Activated CD4-positive, alpha-beta T cell treated with anti-CD3 and anti-CD28 coated beads for 36 hours (primary cell): Measurements from ENCODE around the gene TSHZ3. TPM values are rescaled to one million over a fixed set of nuclear protein-coding genes. Genes with fewer than 3 reads are reported as not detected.

ENCODE experiments used
- ATAC-seq: fragments of 200-7000 bp; cut with Tn5 transposase; one replicate; pipeline ENCODE4 v1.10.0; 2021; ENCODE audit warnings: mild to moderate bottlenecking, moderate library complexity
- CTCF ChIA-PET: fragments of 350-600 bp; sonication (Branson Sonifier 250); formaldehyde crosslinking; loops from one replicate; lab custom pipeline; 2021; ENCODE audit warnings: antibody characterized with exemption; lab: Charles Lee
- POLR2A ChIA-PET: fragments of 350-600 bp; sonication (Branson Sonifier 250); formaldehyde crosslinking; loops from one replicate; lab custom pipeline; 2021; ENCODE audit warnings: antibody characterized with exemption, inconsistent platforms; lab: Charles Lee
- DNase-seq: peaks from one replicate; pipeline ENCODE4 v3.0.0-alpha.2; 2020
- H3K27ac Mint-ChIP-seq: one replicate; pipeline ENCODE4 v1.8.0; 2021; ENCODE audit warnings: mixed read lengths
- H3K27me3 Mint-ChIP-seq: one replicate; pipeline ENCODE4 v1.8.0; 2021; ENCODE audit warnings: mixed read lengths
- H3K36me3 Mint-ChIP-seq: one replicate; pipeline ENCODE4 v1.8.0; 2021; ENCODE audit warnings: low read depth, mixed read lengths
- H3K4me1 Mint-ChIP-seq: one replicate; pipeline ENCODE4 v1.8.0; 2021; ENCODE audit warnings: mixed read lengths
- H3K4me3 Mint-ChIP-seq: one replicate; pipeline ENCODE4 v1.8.0; 2021; ENCODE audit warnings: mild to moderate bottlenecking, moderate library complexity, mixed read lengths
- H3K9me3 Mint-ChIP-seq: one replicate; pipeline ENCODE4 v1.8.0; 2021; ENCODE audit warnings: low read depth, mixed read lengths
- intact Hi-C, 2 experiments: fragments of 100-400 bp; cut with DNase I in 1 of 2; cut with micrococcal nuclease in 1 of 2; formaldehyde crosslinking; loops; one replicate each; pipeline versions ENCODE4 v1.14.2 to v1.15.1; 2022 to 2024; cut with DNase I, micrococcal nuclease
- total RNA-seq, 2 experiments: library from RNA; stranded (reverse); gene quantifications; one replicate each; pipeline ENCODE4 v1.2.3, GENCODE V29; 2021

TSHZ3 gene
- total RNA-seq, 2 experiments from 2014 or later = 0.85 to 1.6 TPM

GRCh38 chr19:31255831-31256592 is 93.2 kb downstream of the TSHZ3 start:
- H3K4me3 Mint-ChIP-seq = no peak overlapping the region
- intact Hi-C loops = no loop called here
- no peaks in the 10 kb centered on the region for H3K4me1 Mint-ChIP-seq
- ChIA-PET CTCF (no interaction called here), POLR2A (no interaction called here)
- no peak overlapping the region for H3K27ac Mint-ChIP-seq
- ATAC-seq = no peak
- no peaks in the 10 kb centered on the region for H3K9me3 Mint-ChIP-seq
- no peaks in the 10 kb centered on the region for H3K36me3 Mint-ChIP-seq
- peaks cover 10% of the 10 kb centered on the region for H3K27me3 Mint-ChIP-seq
- no peak for DNase-seq

GRCh38 chr19:31255174-31255799 is 93.9 kb downstream of the TSHZ3 start:
- no peak for DNase-seq
- POLR2A ChIA-PET = no interaction called here
- CTCF ChIA-PET = no interaction called here
- intact Hi-C loops = no loop called here
- H3K4me1 Mint-ChIP-seq = no peaks in the 10 kb centered on the region
- no peak for ATAC-seq
- no peak overlapping the region for H3K27ac Mint-ChIP-seq
- H3K4me3 Mint-ChIP-seq = no peak overlapping the region
- no peaks in the 10 kb centered on the region for H3K9me3 Mint-ChIP-seq
- no peaks in the 10 kb centered on the region for H3K36me3 Mint-ChIP-seq
- H3K27me3 Mint-ChIP-seq = peaks cover 7% of the 10 kb centered on the region

- H3K9me3 Mint-ChIP-seq = no peaks in the 10 kb centered on the region
- H3K36me3 Mint-ChIP-seq = no peaks in the 10 kb centered on the region
- CTCF ChIA-PET = no interaction called here
- ATAC-seq (no peak), DNase-seq (no peak)
- H3K4me3 Mint-ChIP-seq = no peak overlapping the region
- intact Hi-C loops = no loop called here
- H3K27ac Mint-ChIP-seq = no peak overlapping the region
- POLR2A ChIA-PET = no interaction called here
- H3K27me3 Mint-ChIP-seq = peaks cover 2% of the 10 kb centered on the region
- H3K4me1 Mint-ChIP-seq = no peaks in the 10 kb centered on the region
Measured at GRCh38 chr19:31254611-31255010, 94.6 kb downstream of the TSHZ3 start.

GRCh38 chr19:31254180-31254551 is 95.1 kb downstream of the TSHZ3 start:
- no peaks in the 10 kb centered on the region for H3K9me3 Mint-ChIP-seq
- H3K27me3 Mint-ChIP-seq = peaks cover 2% of the 10 kb centered on the region
- intact Hi-C loops = no loop called here
- no peak for DNase-seq
- ChIA-PET POLR2A (no interaction called here), CTCF (no interaction called here)
- H3K27ac Mint-ChIP-seq = no peak overlapping the region
- no peaks in the 10 kb centered on the region for H3K4me1 Mint-ChIP-seq
- no peak overlapping the region for H3K4me3 Mint-ChIP-seq
- H3K36me3 Mint-ChIP-seq = no peaks in the 10 kb centered on the region
- ATAC-seq = no peak

- ChIA-PET CTCF (no interaction called here), POLR2A (no interaction called here)
Measured at GRCh38 chr19:31253526-31254179, 95.6 kb downstream of the TSHZ3 start.

GRCh38 chr19:31252441-31252840 is 96.8 kb downstream of the TSHZ3 start:
- peaks cover 7% of the 10 kb centered on the region for H3K27me3 Mint-ChIP-seq
- no peak for DNase-seq
- ChIA-PET CTCF (interaction anchor here (0.5 kb wide), 1 partner anchor 34 kb away, joined by 3 read pairs; no protein-coding TSS in a partner anchor), POLR2A (no interaction called here)
- intact Hi-C loops = no loop called here
- no peak overlapping the region for H3K4me3 Mint-ChIP-seq
- ATAC-seq = no peak
- H3K36me3 Mint-ChIP-seq = no peaks in the 10 kb centered on the region
- H3K4me1 Mint-ChIP-seq = no peaks in the 10 kb centered on the region
- H3K27ac Mint-ChIP-seq = no peak overlapping the region
- H3K9me3 Mint-ChIP-seq = no peaks in the 10 kb centered on the region

More at GRCh38 chr19:31253526-31254179, 95.6 kb downstream of the TSHZ3 start:
- no peaks in the 10 kb centered on the region for H3K9me3 Mint-ChIP-seq
- H3K36me3 Mint-ChIP-seq = no peaks in the 10 kb centered on the region
- DNase-seq = no peak
- no peak overlapping the region for H3K27ac Mint-ChIP-seq
- H3K4me1 Mint-ChIP-seq = no peaks in the 10 kb centered on the region
- H3K27me3 Mint-ChIP-seq = peaks cover 2% of the 10 kb centered on the region
- no peak for ATAC-seq
- intact Hi-C loops = no loop called here
- H3K4me3 Mint-ChIP-seq = no peak overlapping the region

GRCh38 chr19:31249217-31249616 is 100.0 kb downstream of the TSHZ3 start:
- H3K27me3 Mint-ChIP-seq = peaks cover 7% of the 10 kb centered on the region
- intact Hi-C loops = no loop called here
- H3K4me3 Mint-ChIP-seq = no peak overlapping the region
- ATAC-seq (no peak), DNase-seq (no peak)
- H3K27ac Mint-ChIP-seq = no peak overlapping the region
- POLR2A ChIA-PET = no interaction called here
- no peaks in the 10 kb centered on the region for H3K4me1 Mint-ChIP-seq
- CTCF ChIA-PET = interaction anchor here (0.6 kb wide), 1 partner anchor 35 kb away, joined by 4 read pairs; no protein-coding TSS in a partner anchor
- H3K36me3 Mint-ChIP-seq = no peaks in the 10 kb centered on the region
- H3K9me3 Mint-ChIP-seq = no peaks in the 10 kb centered on the region

- ChIA-PET CTCF (interaction anchor here (0.5 kb wide), 1 partner anchor 348 kb away, joined by 3 read pairs; no protein-coding TSS in a partner anchor), POLR2A (no interaction called here)
- H3K36me3 Mint-ChIP-seq = no peaks in the 10 kb centered on the region
- no peaks in the 10 kb centered on the region for H3K9me3 Mint-ChIP-seq
- no peak overlapping the region for H3K27ac Mint-ChIP-seq
- no peak overlapping the region for H3K4me3 Mint-ChIP-seq
- peaks cover 12% of the 10 kb centered on the region for H3K27me3 Mint-ChIP-seq
- H3K4me1 Mint-ChIP-seq = peaks cover 5% of the 10 kb centered on the region
- ATAC-seq = no peak
- intact Hi-C loops = no loop called here
- DNase-seq = no peak
Measured at GRCh38 chr19:31235806-31236205, 113.4 kb downstream of the TSHZ3 start.

- no peaks in the 10 kb centered on the region for H3K9me3 Mint-ChIP-seq
- H3K27me3 Mint-ChIP-seq = peaks cover 10% of the 10 kb centered on the region
- H3K4me3 Mint-ChIP-seq = no peak overlapping the region
- intact Hi-C loops = no loop called here
- ATAC-seq (no peak), DNase-seq (no peak)
- no peaks in the 10 kb centered on the region for H3K36me3 Mint-ChIP-seq
- H3K27ac Mint-ChIP-seq = no peak overlapping the region
- POLR2A ChIA-PET = no interaction called here
- CTCF ChIA-PET = no interaction called here
- peaks cover 5% of the 10 kb centered on the region for H3K4me1 Mint-ChIP-seq
Measured at GRCh38 chr19:31233295-31233800, 115.9 kb downstream of the TSHZ3 start.

GRCh38 chr19:31232871-31233270 is 116.4 kb downstream of the TSHZ3 start:
- no peaks in the 10 kb centered on the region for H3K9me3 Mint-ChIP-seq
- ATAC-seq = no peak
- POLR2A ChIA-PET = no interaction called here
- no peak overlapping the region for H3K27ac Mint-ChIP-seq
- intact Hi-C loops = no loop called here
- DNase-seq = no peak
- no peak overlapping the region for H3K4me3 Mint-ChIP-seq
- peaks cover 5% of the 10 kb centered on the region for H3K4me1 Mint-ChIP-seq
- no peaks in the 10 kb centered on the region for H3K36me3 Mint-ChIP-seq
- peaks cover 10% of the 10 kb centered on the region for H3K27me3 Mint-ChIP-seq
- CTCF ChIA-PET = no interaction called here

- CTCF ChIA-PET = interaction anchor here (0.6 kb wide), 1 partner anchor 125 kb away, joined by 3 read pairs; no protein-coding TSS in a partner anchor
- Mint-ChIP-seq H3K27me3 (peaks cover 10% of the 10 kb centered on the region), H3K4me3 (no peak overlapping the region), H3K4me1 (peaks cover 5% of the 10 kb centered on the region), H3K36me3 (no peaks in the 10 kb centered on the region), H3K9me3 (no peaks in the 10 kb centered on the region), H3K27ac (no peak overlapping the region)
- POLR2A ChIA-PET = no interaction called here
- DNase-seq = no peak
- no peak for ATAC-seq
- intact Hi-C loops = no loop called here
Measured at GRCh38 chr19:31232180-31232579, 117.1 kb downstream of the TSHZ3 start.
